ENCODE results near the gene MAP4K1.
A peak's percentile ranks its signal among the peaks of the same experiment; 100 is the strongest.

Gene MAP4K1

GRCh38 chr19:38617764-38618589 is at the start of gene MAP4K1:
MAP4K1 (minus strand) TSS chr19:38617953; CDS start chr19:38617895, 58 bp downstream.
- TF ChIP-seq, protein P1, sequence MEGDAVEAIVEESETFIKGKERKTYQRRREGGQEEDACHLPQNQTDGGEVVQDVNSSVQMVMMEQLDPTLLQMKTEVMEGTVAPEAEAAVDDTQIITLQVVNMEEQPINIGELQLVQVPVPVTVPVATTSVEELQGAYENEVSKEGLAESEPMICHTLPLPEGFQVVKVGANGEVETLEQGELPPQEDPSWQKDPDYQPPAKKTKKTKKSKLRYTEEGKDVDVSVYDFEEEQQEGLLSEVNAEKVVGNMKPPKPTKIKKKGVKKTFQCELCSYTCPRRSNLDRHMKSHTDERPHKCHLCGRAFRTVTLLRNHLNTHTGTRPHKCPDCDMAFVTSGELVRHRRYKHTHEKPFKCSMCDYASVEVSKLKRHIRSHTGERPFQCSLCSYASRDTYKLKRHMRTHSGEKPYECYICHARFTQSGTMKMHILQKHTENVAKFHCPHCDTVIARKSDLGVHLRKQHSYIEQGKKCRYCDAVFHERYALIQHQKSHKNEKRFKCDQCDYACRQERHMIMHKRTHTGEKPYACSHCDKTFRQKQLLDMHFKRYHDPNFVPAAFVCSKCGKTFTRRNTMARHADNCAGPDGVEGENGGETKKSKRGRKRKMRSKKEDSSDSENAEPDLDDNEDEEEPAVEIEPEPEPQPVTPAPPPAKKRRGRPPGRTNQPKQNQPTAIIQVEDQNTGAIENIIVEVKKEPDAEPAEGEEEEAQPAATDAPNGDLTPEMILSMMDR (conservative IDR thresholded peaks at IDR 0.05; ENCODE audit: control insufficient read depth, insufficient read depth, low read depth, low read length) = no peak
- DNase-seq (ENCODE audit: low read depth) = no peak
- H3K4me3 ChIP-seq (ENCODE audit: control insufficient read depth, low read depth, low read length) = peak within 1 kb of the TSS; percentile 87

DNA sequence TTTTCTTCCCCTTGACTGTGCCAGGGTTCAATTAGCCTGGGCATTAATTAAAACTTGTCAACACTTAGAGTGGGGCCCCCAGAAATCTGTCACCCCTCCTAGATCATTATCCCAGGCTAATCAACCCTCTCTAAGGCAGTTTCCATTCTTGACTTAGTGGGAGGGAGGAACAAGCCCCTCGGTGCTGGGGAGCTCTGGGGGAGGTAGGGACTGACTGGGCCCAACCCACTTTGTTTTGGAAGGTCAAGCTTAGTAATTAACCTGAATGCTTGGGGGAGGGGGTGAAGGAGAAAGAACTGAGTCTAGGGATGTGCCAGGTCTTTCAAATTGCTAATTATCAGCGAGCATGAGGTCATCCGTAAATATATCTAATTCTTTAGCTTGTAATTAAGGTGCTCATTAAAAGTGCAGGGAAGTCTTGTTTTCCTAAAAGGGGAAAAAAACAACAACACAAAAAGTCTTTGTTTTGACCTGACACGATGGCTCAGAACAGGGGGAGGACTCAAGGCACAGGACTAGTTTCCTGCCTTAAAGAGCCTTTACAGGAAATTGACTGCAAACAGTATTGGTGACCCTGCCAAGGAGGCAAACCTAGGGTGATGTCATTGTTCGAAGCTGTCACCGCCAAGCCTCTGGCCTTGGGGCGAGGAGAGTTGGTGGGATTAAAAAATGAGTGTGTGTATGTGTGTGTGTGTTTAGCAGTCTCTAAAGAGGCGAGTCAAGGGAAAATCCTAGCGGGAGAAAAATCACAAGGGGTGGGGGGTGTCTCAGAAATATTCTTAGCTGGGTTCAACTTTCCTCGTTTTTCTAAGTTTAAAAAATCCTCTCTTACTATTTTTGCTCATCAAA is 49.1 kb upstream of the MAP4K1 start:
- peak; percentile 84 for DNase-seq (ENCODE audit: low read depth)
- TF ChIP-seq, protein P1 (conservative IDR thresholded peaks at IDR 0.05; ENCODE audit: control insufficient read depth, insufficient read depth, low read depth, low read length) = no peak
- no peak overlapping the region for H3K4me3 ChIP-seq (ENCODE audit: control insufficient read depth, low read depth, low read length)

DNA sequence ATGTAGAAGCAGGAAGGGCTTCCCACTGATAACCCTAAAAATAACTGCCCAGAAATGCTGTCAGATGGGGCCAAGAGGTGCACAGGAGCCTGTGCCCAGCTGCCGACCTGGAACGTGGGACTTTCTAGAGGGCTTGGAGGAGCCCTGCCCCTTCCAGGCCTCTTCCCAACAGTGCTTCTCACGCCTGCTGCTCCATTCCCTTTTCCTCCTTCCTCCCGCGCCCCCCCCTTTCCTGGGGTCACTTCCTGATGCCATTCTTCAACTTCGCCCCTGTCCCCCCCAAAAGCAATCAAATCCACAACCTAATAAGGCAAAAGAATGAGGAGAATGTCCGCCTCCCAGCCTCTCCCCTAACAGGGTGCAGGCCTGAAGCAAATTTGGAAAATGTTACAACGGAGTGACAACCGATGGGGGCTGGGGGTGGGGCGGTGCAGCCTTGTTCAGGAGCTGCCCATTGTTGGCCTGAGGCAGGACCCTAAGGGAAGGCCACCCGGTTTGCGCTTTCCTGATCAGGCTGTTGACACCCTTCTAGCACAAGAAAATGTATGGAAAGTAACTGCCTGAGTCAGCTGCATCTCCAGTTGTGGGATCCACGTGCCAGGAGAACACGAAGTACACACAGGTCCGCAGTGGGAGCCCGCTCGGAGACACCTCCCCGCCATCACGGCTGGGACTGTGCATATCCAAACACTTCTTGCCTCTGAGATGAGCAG is 48.4 kb upstream of the MAP4K1 start:
- TF ChIP-seq, protein P1 (conservative IDR thresholded peaks at IDR 0.05; ENCODE audit: control insufficient read depth, insufficient read depth, low read depth, low read length) = no peak
- no peak for DNase-seq (ENCODE audit: low read depth)
- H3K4me3 ChIP-seq (ENCODE audit: control insufficient read depth, low read depth, low read length) = no peak overlapping the region

DNA sequence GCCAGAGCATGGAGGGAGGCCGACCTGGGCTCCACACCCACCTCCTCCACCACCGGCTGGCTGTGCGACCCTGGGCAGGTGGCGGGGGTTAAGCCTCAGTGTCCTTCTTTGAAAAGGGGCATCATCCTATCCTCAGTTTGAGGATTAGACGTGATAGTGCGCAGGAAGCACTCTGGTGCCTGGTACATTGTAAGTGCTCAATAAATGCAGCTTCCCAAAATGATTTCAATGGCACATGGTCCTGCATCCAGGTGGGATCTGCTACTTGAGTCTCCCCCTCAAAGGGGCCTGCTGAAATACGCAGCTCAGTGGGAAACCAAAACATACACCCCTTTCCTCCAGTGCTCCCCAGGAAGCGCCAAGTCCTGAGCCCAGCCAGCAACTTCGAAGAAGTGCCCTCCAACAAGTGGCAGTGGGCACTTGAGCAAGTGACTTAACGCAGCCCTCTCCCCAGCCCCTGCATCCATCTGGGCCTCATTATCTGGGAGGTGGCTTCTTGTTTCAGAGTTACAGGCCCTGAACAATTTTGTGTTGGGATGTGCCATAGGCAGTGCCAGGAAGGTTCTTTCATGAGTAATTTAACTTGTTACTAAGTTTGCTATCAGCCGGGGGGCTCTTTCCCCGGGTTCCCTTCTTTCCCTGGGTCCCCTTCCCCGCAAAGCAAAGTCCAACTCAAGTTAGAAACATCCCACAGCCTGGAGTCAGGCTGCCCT is 47.6 kb upstream of the MAP4K1 start:
- no peak for DNase-seq (ENCODE audit: low read depth)
- TF ChIP-seq, protein P1 (conservative IDR thresholded peaks at IDR 0.05; ENCODE audit: control insufficient read depth, insufficient read depth, low read depth, low read length) = no peak
- H3K4me3 ChIP-seq (ENCODE audit: control insufficient read depth, low read depth, low read length) = no peak overlapping the region

DNA sequence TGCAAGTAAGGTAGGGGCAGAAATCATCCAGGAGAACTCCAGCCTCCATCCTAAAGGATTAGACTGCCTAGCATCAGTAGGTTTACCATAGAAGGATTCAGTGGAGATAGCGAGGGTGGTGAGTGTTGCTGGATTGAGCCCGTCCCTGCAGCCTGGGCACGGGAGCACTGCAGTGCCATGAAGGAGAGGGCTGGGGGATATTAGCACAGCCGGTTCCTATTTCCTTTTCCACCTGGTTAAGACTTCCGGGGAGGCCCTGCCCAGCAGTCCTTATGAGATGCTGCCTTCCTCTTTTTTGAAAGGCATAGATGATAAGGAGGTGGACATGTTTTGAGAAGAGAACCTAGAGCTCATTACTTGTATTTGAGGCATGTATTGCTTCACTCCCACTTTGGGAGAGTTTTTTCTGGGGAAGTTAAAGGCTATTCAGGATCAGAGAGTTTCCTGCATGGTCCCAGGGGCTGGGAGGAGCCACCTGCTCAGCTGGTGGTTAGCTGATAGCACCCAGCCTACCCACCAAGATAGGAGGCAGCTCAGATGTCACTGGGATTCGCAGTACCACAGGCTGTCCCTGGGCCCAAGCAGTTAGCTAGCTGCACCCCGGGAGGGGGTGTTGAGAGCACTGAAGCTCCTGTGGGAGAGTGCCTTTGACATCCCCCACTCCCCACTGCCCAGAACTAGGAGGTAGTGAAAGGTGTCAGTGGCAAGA is 46.9 kb upstream of the MAP4K1 start:
- H3K4me3 ChIP-seq (ENCODE audit: control insufficient read depth, low read depth, low read length) = no peak overlapping the region
- no peak for DNase-seq (ENCODE audit: low read depth)
- TF ChIP-seq, protein P1 (conservative IDR thresholded peaks at IDR 0.05; ENCODE audit: control insufficient read depth, insufficient read depth, low read depth, low read length) = no peak
